ENCODE results near the gene GDF2.

DNA sequence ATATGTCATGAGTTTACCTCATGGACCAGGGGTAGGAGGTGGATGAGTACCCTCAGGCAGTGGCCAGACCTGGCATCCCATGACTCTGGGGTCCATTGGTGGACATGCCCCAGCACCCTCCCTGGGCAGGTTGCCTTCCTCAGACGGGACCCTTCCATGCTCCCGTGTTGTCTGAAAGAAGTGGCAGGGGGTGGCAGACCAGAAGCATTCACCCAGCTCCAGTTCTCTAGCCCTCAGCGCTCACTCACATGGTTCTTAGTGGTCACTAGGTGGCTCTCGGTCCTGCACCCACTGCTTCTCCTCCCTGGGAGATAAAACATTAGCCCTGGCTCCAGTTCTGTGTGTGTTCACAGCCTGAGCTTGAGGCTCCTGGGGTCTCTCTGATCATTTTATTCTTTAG lies 31.9 kb downstream of the GDF2 start:
- no peak for TF ChIP-seq POLR2A (IDR thresholded peaks at IDR 0.05)
- TF ChIP-seq, protein P1, sequence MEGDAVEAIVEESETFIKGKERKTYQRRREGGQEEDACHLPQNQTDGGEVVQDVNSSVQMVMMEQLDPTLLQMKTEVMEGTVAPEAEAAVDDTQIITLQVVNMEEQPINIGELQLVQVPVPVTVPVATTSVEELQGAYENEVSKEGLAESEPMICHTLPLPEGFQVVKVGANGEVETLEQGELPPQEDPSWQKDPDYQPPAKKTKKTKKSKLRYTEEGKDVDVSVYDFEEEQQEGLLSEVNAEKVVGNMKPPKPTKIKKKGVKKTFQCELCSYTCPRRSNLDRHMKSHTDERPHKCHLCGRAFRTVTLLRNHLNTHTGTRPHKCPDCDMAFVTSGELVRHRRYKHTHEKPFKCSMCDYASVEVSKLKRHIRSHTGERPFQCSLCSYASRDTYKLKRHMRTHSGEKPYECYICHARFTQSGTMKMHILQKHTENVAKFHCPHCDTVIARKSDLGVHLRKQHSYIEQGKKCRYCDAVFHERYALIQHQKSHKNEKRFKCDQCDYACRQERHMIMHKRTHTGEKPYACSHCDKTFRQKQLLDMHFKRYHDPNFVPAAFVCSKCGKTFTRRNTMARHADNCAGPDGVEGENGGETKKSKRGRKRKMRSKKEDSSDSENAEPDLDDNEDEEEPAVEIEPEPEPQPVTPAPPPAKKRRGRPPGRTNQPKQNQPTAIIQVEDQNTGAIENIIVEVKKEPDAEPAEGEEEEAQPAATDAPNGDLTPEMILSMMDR (IDR thresholded peaks at IDR 0.05): no peak

All from vagina (tissue), 2 donors.